ENCODE results near the gene PLCD1.

The PLCD1 gene

GRCh38 chr3:38015485-38015884 is 14.0 kb downstream of the PLCD1 start:
- no peak for TF ChIP-seq CTCF (IDR thresholded peaks at IDR 0.05; ENCODE audit: insufficient read depth, low read depth, low read length, missing control alignments)
- no peak overlapping the region for H3K4me3 ChIP-seq (ENCODE audit: low read depth, low read length)
- DNase-seq (ENCODE audit: low read depth) = no peak

- H3K4me3 ChIP-seq (ENCODE audit: low read depth, low read length) = no peak overlapping the region
- DNase-seq (ENCODE audit: low read depth) = no peak
- TF ChIP-seq CTCF (IDR thresholded peaks at IDR 0.05; ENCODE audit: insufficient read depth, low read depth, low read length, missing control alignments) = no peak
Observed at GRCh38 chr3:38011111-38011510, 18.3 kb downstream of the PLCD1 start.

- no peak for DNase-seq (ENCODE audit: low read depth)
- H3K4me3 ChIP-seq (ENCODE audit: low read depth, low read length) = no peak overlapping the region
- no peak for TF ChIP-seq CTCF (IDR thresholded peaks at IDR 0.05; ENCODE audit: insufficient read depth, low read depth, low read length, missing control alignments)
Observed at GRCh38 chr3:38009807-38010591, 19.4 kb downstream of the PLCD1 start.

- H3K4me3 ChIP-seq (ENCODE audit: low read depth, low read length) = no peak overlapping the region
- no peak for DNase-seq (ENCODE audit: low read depth)
- no peak for TF ChIP-seq CTCF (IDR thresholded peaks at IDR 0.05; ENCODE audit: insufficient read depth, low read depth, low read length, missing control alignments)
Observed at GRCh38 chr3:38008971-38009580, 20.4 kb downstream of the PLCD1 start.

GRCh38 chr3:38008191-38008701 is 21.2 kb downstream of the PLCD1 start:
- TF ChIP-seq CTCF (IDR thresholded peaks at IDR 0.05; ENCODE audit: insufficient read depth, low read depth, low read length, missing control alignments) = no peak
- DNase-seq (ENCODE audit: low read depth) = no peak
- no peak overlapping the region for H3K4me3 ChIP-seq (ENCODE audit: low read depth, low read length)

GRCh38 chr3:38007754-38008090 is 21.7 kb downstream of the PLCD1 start:
- no peak overlapping the region for H3K4me3 ChIP-seq (ENCODE audit: low read depth, low read length)
- no peak for DNase-seq (ENCODE audit: low read depth)
- no peak for TF ChIP-seq CTCF (IDR thresholded peaks at IDR 0.05; ENCODE audit: insufficient read depth, low read depth, low read length, missing control alignments)

Data from GM12865 (cell line).